ENCODE data around the gene ARPC2. TPM values are rescaled to one million over a fixed set of nuclear protein-coding genes. Genes with fewer than 3 reads are reported as not detected.

Gene ARPC2
- total and polyA plus RNA-seq, 2 of the 13 experiments (the other 11 are each of a cell fraction or from before 2014, with no cell fraction given) = 168 to 303 TPM

GRCh38 chr2:218264773-218265561 is 48.0 kb downstream of the ARPC2 start (continued):
- TF ChIP-seq TEAD3 (CRISPR knock-in tag; optimal IDR thresholded peaks at IDR 0.05; ENCODE audit: borderline replicate concordance) = peak; percentile 10
- no peak for TF ChIP-seq ZSCAN22 (CRISPR knock-in tag; IDR thresholded peaks at IDR 0.05)
- TF ChIP-seq, protein P1, sequence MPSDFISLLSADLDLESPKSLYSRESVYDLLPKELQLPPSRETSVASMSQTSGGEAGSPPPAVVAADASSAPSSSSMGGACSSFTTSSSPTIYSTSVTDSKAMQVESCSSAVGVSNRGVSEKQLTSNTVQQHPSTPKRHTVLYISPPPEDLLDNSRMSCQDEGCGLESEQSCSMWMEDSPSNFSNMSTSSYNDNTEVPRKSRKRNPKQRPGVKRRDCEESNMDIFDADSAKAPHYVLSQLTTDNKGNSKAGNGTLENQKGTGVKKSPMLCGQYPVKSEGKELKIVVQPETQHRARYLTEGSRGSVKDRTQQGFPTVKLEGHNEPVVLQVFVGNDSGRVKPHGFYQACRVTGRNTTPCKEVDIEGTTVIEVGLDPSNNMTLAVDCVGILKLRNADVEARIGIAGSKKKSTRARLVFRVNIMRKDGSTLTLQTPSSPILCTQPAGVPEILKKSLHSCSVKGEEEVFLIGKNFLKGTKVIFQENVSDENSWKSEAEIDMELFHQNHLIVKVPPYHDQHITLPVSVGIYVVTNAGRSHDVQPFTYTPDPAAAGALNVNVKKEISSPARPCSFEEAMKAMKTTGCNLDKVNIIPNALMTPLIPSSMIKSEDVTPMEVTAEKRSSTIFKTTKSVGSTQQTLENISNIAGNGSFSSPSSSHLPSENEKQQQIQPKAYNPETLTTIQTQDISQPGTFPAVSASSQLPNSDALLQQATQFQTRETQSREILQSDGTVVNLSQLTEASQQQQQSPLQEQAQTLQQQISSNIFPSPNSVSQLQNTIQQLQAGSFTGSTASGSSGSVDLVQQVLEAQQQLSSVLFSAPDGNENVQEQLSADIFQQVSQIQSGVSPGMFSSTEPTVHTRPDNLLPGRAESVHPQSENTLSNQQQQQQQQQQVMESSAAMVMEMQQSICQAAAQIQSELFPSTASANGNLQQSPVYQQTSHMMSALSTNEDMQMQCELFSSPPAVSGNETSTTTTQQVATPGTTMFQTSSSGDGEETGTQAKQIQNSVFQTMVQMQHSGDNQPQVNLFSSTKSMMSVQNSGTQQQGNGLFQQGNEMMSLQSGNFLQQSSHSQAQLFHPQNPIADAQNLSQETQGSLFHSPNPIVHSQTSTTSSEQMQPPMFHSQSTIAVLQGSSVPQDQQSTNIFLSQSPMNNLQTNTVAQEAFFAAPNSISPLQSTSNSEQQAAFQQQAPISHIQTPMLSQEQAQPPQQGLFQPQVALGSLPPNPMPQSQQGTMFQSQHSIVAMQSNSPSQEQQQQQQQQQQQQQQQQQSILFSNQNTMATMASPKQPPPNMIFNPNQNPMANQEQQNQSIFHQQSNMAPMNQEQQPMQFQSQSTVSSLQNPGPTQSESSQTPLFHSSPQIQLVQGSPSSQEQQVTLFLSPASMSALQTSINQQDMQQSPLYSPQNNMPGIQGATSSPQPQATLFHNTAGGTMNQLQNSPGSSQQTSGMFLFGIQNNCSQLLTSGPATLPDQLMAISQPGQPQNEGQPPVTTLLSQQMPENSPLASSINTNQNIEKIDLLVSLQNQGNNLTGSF (CRISPR knock-in tag; IDR thresholded peaks at IDR 0.05) = no peak
- TF ChIP-seq ZNF891 (CRISPR knock-in tag; IDR thresholded peaks at IDR 0.05) = peak; percentile 52; the same call in 1 of the 2 replicates
- no peak for TF ChIP-seq ZSCAN21 (CRISPR knock-in tag; IDR thresholded peaks at IDR 0.05; ENCODE audit: borderline replicate concordance)
- TF ChIP-seq BCL6 (CRISPR knock-in tag; IDR thresholded peaks at IDR 0.05) = no peak
- TF ChIP-seq ETV5 (CRISPR knock-in tag; IDR thresholded peaks at IDR 0.05; ENCODE audit: borderline replicate concordance) = no peak
- TF ChIP-seq MXI1 (IDR thresholded peaks at IDR 0.05; ENCODE audit: borderline replicate concordance, low read depth, low read length) = 0 out of 3 replicates have a peak, but pooled peaks have one; percentile 24
- no peak for TF ChIP-seq ZNF280B (CRISPR knock-in tag; IDR thresholded peaks at IDR 0.05; ENCODE audit: borderline replicate concordance)
- no peak; the same call in 1 of the 2 replicates for TF ChIP-seq PITX1 (CRISPR knock-in tag; IDR thresholded peaks at IDR 0.05)
- TF ChIP-seq ZNF343 (CRISPR knock-in tag; IDR thresholded peaks at IDR 0.05) = no peak
- TF ChIP-seq SRY (CRISPR knock-in tag; IDR thresholded peaks at IDR 0.05) = no peak
- TF ChIP-seq, protein P2, sequence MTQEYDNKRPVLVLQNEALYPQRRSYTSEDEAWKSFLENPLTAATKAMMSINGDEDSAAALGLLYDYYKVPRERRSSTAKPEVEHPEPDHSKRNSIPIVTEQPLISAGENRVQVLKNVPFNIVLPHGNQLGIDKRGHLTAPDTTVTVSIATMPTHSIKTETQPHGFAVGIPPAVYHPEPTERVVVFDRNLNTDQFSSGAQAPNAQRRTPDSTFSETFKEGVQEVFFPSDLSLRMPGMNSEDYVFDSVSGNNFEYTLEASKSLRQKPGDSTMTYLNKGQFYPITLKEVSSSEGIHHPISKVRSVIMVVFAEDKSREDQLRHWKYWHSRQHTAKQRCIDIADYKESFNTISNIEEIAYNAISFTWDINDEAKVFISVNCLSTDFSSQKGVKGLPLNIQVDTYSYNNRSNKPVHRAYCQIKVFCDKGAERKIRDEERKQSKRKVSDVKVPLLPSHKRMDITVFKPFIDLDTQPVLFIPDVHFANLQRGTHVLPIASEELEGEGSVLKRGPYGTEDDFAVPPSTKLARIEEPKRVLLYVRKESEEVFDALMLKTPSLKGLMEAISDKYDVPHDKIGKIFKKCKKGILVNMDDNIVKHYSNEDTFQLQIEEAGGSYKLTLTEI (CRISPR knock-in tag; conservative IDR thresholded peaks at IDR 0.05) = no peak
- no peak for TF ChIP-seq HNF1A (IDR thresholded peaks at IDR 0.05; ENCODE audit: low read depth)
- no peak for TF ChIP-seq HNF1A (CRISPR knock-in tag; IDR thresholded peaks at IDR 0.05; ENCODE audit: borderline replicate concordance)
